GM12874 (cell line): ENCODE measurements around the gene DSE.

Source experiments
- CTCF ChIP-seq: IDR thresholded peaks from 2 replicates; pipeline ENCODE4 v1.5.1; 2011; ENCODE audit warnings: low read depth, mild to moderate bottlenecking, control low read depth, low read length, moderate library complexity; ENCODE audit not compliant: insufficient read depth

DSE gene

GRCh38 chr6:116408491-116408890 lies 37.7 kb downstream of the DSE start:
- no peak for TF ChIP-seq CTCF

DNA sequence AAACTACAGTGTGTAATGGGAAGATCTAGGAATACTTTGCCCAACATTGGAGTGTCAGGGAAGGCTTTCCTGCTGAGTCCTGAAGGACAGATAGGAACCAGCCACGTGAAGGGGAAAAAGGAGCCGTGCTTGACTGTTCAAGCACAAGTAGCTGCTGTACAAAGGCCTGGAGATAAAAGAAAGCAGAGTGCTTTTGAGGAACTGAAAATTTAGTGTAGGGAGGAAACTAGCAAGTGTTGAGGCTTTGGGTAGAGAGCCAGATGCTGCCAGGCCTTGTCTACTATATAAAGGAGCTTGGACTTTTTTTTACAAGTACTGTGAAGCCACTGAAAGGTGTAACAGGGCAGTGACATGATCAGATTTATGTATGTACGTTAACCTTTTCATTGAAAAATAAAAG lies 39.0 kb downstream of the DSE start:
- TF ChIP-seq CTCF, result no peak

DNA sequence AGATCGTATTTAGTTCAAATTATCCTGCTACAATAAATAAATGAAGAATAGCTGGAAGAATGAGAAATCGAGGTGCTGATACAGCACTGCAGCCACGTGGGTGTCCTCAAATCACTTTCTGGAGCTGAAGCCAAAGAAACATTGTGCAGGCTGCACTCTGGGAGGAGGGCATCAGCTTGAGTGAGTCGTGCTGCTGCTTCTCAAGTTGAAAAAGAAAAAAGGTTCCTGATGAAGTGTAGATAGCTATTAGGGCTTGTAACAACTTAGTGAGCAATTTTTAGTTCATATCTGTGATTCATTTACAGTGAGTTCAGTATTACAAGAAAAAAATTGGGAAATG lies 40.5 kb downstream of the DSE start:
- TF ChIP-seq CTCF, result no peak

DNA sequence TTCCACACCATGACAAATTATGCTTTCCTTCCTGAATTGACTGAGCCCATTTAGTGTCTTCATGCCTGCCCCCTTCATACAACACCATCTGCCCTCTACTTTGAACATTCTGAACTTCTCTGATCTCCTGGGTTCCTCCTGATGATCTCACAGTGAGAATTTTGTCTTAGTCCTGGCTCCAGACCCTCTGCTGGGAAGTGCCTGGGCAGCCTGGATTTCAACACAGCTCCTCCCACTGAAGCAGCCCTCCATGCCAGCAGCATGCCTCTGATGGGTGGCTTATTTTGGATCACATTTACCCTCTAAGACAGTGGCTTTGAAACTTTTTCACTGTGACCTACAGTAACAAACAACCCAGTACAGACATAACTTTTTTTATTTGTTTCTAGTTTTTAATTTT lies 41.5 kb downstream of the DSE start:
- no peak for TF ChIP-seq CTCF

DNA sequence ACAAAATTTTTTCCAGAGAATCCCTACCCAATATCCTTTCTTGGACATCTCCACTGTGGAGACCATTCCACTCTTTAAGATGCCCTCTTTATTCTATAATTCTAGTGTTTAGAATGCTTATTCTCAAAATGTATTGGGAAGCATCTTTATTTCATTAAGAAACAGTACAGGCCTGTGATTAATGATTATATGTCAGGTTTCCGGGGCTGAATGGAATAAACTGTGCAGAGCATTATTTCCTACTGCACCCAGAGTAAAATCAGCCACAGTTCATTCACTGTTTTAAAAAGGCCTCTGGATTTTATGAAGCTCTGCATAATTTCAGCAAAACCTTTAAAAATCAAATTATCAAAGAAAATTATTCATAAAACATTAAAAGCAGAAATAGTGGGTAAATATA lies 42.6 kb downstream of the DSE start:
- no peak for TF ChIP-seq CTCF

DNA sequence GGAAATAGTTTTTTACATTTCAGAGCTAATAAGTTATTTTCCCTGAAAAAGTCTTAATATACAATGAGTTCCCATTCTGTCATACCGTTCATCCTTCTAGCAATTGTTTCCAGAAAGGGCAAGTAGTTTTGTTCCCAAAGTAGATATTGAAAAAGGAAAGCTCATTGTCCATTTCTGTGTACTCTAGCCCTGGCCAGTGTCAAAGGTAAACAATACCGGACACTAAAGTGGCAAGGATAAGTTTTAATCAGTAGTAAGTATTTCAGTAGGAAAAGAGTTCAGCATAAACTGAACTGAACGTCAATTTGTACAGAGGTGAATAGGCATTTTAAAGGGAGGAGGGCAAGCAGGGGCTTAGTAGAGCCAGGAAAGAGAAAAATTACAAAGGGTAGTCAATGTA lies 46.9 kb downstream of the DSE start:
- no peak for TF ChIP-seq CTCF

GRCh38 chr6:116419069-116419786 lies 48.5 kb downstream of the DSE start:
- no peak for TF ChIP-seq CTCF

GRCh38 chr6:116420341-116420740 lies 49.6 kb downstream of the DSE start:
- TF ChIP-seq CTCF, result no peak
